M059J (cell line): ENCODE results near the gene B4GALT7. TPM values are rescaled to one million over a fixed set of nuclear protein-coding genes. Genes with fewer than 3 reads are reported as not detected.

Source experiments
- DNase-seq: peaks from one replicate; pipeline ENCODE4 v3.0.0-alpha.2; 2012; ENCODE audit warnings: low read depth
- total RNA-seq: library from RNA; depleted of rRNA; stranded (reverse); fragments of >200 nt; shearing (Covaris generic); gene quantifications from 2 replicates; pipeline ENCODE4 v1.2.3, GENCODE V29; 2014

The B4GALT7 gene
- total RNA-seq, 1 experiment from 2014 or later, result 43.0 TPM

DNA sequence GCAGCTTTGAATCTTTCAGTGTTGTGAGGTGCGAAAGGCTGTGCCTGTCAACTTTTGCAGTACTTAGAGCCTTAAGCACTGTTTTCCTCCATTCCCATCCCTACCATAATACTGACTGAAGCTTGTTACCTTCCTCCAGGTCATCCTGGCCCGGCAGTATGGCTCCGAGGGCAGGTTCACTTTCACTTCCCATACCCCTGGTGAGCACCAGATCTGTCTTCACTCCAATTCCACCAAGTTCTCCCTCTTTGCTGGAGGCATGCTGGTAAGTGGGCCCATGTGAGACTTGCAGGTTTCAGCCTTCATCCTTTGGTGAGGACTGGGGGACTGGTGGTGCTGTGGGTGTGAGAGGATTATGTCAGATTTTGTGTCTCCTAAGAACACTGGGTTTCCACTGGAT, 6.4 kb upstream of the B4GALT7 start:
- DNase-seq, result no peak

- DNase-seq, result no peak
Observed at GRCh38 chr5:177594071-177594470, 5.9 kb upstream of the B4GALT7 start.

DNA sequence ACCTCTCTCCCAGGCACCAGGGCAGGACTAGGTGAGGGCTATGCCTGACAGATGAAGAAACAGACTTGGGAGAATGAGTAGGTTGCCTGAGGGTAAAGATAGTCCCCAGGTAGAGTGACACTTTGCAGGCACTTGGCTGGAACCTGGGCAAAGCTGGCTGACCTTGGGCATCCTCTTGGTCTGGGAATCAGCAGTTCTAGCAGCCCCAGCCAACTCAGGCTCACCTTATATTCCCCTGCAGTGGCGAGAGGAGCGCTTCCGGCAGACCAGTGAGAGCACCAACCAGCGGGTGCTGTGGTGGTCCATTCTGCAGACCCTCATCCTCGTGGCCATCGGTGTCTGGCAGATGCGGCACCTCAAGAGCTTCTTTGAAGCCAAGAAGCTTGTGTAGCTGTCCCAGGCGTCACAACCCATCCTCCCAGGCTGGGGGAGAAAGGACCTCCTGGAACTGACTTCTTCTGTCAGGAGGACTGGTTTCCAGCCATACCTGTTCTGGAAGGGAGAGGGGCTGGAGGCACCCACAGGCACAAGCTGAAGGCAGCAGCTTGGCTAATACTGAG, 4.8 kb upstream of the B4GALT7 start:
- no peak for DNase-seq

GRCh38 chr5:177595991-177596774, 3.7 kb upstream of the B4GALT7 start:
- peak; percentile 32 for DNase-seq

- DNase-seq, result no peak
Observed at GRCh38 chr5:177596775-177597238, 3.1 kb upstream of the B4GALT7 start.

GRCh38 chr5:177598477-177598876, 1.5 kb upstream of the B4GALT7 start:
- DNase-seq, result no peak

DNA sequence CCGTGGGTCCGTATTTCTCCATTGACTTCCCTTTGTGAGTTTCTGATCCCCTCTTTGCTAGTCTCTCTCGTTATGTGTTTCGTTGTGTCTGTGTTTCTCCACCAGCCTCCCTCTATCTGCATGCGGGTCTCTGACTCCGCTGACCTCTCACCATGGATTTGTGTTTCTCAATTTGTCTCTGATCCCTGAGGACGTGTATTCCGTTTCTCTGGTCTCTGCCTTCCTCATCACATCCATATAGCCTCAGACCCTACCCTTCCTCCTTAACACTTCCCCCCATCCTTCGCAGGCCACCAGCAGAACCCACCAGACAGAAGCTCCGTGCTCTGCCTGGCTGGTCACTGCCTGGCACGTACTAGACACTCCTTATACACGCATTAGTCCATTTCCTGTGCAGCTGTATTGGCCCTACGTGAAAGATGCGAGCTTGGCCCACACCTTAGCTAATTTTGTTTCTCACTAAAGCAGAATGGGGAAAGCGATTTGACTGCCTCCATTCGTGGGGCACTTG, 631 bp downstream of the B4GALT7 start:
- DNase-seq, result no peak

DNA sequence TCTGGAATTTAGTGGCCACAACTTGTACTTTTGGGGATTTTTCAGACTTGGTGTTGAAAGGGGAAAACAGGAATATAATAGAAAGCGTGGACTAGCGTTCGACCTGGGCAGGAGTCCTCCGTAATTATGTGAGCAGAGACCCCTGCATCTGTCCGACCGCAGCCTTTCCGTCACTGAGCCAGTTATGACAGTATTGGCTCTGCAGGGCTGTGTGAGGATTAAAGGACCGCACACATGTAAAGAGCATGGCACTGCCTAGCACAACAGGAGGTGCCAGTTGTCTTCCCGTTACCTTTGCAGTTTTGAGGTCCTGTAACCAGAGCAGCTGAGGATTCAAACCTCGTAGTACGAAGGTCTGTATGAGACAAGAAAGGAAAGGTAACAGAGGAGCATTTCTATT, 1.2 kb downstream of the B4GALT7 start:
- no peak for DNase-seq

- peak; percentile 20 for DNase-seq
Observed at GRCh38 chr5:177601577-177602457, 1.9 kb downstream of the B4GALT7 start.

DNA sequence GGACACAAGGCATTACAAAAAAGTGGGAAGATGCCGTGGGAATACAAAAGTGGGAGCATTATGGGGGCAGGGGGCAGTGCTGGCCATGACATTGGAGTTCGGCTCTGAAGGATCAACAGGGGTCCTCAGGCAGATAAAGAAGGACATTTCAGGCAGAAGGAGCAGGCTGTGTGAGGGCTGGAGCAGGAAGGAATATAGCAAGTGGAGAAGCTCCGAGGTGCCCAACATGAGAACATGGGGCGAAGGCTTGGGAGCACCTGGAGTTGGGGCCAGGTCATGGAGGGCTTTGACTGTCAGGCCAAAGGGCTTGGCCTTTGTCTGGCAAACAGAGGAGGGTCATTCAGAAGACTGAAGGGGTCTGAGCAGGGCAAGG, 2.5 kb downstream of the B4GALT7 start:
- DNase-seq, result no peak

DNA sequence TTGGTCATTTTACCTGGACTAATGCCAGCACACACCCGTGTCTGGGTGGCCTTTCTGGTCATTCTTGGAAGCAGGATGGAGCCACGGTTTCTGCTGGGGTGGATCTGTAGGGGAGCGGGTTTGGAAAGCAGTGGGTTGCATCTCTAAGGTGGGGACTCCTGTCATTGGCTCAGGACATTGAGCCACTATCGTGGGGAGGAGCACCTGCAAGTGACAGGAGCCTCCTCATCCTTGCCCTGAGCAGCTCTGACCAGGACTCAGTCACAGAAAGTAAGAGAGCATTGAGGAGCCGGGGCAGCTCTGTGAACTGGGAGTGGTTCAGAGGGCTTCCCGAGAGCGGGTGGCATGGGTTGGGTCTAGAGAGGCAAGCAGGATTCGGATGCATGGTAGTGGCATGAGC, 3.7 kb downstream of the B4GALT7 start:
- no peak for DNase-seq

GRCh38 chr5:177604116-177604521, 4.2 kb downstream of the B4GALT7 start:
- no peak for DNase-seq

GRCh38 chr5:177604656-177605055, 4.7 kb downstream of the B4GALT7 start:
- DNase-seq, result no peak

DNA sequence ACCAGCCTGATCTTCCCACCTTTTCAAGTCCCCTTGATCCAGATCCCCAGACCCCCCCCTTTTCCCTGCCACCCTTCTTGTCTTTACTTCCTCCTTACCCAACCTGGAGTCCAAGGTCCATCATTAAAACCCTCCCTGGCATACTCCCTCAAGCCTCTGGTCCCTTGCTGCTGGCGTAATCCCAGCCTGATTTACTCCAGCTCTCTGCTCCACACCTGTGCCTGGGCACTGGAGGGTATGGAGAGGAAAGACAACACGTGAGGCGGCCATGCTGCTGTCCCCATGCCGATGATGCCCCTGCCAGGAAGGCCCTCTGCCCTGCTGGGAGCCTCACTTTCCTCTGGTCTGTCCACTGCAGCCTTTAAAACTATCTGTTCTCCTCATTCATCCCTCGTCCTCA, 5.1 kb downstream of the B4GALT7 start:
- no peak for DNase-seq

DNA sequence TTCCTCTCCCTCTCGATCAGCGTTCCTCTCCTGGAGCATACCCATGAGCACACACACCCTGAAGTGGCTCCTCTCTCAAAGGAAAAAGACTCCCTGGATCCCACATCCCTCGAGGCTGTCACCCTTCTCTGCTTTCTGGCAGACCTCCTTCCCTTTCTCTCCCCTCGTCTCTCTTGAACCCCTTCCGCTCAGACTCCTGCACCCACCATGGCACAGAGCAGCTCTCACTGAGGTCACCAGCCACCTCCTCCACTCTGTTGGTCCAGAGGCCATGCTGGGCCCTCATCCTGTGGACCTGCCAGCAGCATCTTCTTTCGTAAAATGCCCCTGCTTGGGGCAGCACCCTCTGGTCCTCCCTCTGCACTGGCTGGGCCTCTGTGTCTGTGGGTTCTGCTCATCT, 5.7 kb downstream of the B4GALT7 start:
- no peak for DNase-seq

DNA sequence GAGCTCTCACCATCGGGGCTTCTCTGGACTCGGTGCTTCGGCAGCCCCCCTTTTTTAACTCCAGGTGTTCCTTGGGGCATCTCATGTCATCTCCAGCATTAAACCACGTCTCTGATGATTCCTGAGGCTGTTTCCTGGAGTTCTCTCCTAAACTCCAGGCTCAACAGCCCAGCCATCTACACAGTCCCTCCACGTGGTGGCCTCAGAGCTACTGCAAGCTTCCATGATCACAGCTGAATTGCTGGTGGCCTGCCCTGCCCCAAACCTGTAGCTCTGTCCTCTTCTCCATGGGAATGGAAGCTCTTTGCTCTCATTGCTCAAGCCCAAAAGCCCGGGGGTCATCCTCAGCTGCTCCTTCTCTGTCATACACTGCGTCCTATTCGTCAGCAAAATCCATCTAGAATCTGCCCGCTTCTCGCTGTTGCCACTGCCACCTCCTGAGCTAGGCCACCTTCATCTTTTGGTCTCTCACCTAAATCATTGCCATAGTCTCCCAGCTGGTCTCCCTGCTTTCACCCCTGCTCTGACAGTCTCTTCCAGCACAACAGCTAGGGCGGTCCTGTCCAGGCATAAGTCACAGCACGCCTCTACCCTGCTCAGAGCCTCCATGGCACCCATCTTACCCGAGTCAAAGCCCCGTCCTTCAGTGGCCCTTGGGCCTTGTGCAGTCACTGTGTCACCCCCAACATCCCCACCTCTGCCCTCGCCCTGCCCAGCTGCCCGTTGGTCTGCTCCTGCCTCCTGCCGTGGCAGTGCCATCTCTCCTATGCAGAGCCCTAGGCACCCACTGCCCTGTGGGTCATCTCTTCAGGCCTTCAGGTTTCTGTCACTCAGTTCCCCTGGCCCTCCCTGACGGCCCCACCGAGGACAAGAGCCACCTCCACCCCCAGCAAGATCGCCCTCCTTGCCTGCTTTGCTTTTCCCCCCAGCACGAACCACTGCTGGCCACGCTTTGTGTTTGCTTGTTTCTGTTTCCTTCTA, 6.4 kb downstream of the B4GALT7 start:
- no peak for DNase-seq

GRCh38 chr5:177607115-177607451, 7.2 kb downstream of the B4GALT7 start:
- no peak for DNase-seq

DNA sequence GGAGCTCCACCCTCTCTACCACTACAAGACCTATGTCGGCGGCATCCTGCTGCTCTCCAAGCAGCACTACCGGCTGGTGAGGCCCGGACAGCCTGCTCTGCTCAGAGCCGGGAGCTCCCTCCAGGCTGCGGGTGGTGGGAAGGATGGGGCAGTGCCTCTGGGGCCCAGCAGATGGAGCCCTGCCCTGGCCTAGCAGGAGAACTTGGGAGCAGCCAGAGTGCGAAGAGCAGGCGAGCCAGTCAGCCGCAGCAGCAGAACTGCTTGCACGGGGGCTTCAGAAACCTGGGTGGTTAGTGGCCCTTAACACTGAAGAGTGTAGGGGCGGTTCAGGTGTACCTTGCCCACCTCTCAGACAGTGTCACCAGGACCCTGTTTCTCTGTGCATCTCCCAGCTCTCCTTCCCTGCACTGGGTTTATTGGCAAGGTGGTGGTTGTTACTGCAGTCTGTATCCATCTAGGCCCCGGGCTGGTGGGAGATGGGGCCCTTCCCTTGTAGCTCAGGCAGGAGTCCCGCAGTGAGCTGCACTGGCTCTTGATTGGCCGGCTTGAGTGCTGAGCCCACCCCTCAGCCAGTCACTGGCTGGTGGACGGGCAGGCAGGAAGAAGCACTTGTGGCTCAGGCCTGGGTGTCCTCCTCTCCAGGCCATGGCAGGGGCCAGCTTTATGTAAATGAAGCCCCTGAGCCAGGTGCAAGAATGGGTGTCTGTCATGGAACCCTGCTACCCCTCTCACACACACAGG, 7.7 kb downstream of the B4GALT7 start:
- DNase-seq, result peak; percentile 57

GRCh38 chr5:177608243-177609075, 8.5 kb downstream of the B4GALT7 start:
- no peak for DNase-seq
